Loucy (cell line): ENCODE data around the gene TTC7B.

Source experiments
- H2AFZ ChIP-seq: fragments of 200-600 bp; sonication (generic); 2 replicates; pipeline ENCODE4 v1.6.0; 2016; ENCODE audit warnings: antibody characterized with exemption, mild to moderate bottlenecking, low read length, moderate library complexity
- H3F3A ChIP-seq: fragments of 200-600 bp; 2 replicates; pipeline ENCODE4 v1.6.0; 2016; ENCODE audit warnings: antibody characterized with exemption, low read depth, mild to moderate bottlenecking
- H3K27me3 ChIP-seq: fragments of 200-600 bp; sonication (generic); 2 replicates; pipeline ENCODE4 v1.6.1; 2014; ENCODE audit warnings: low read length, mild to moderate bottlenecking; ENCODE audit not compliant: insufficient read depth, poor library complexity, severe bottlenecking
- H3K36me3 ChIP-seq: fragments of 200-600 bp; sonication (generic); 2 replicates; pipeline ENCODE4 v1.6.1; 2016; ENCODE audit warnings: low read length; ENCODE audit not compliant: insufficient read depth
- H3K4me1 ChIP-seq: fragments of 200-600 bp; sonication (generic); 2 replicates; pipeline ENCODE4 v1.5.1; 2014; ENCODE audit warnings: low read length, mild to moderate bottlenecking; ENCODE audit not compliant: insufficient read depth, poor library complexity, severe bottlenecking
- H3K4me2 ChIP-seq: fragments of 200-600 bp; sonication (generic); 2 replicates; pipeline ENCODE4 v1.6.0; 2014; ENCODE audit warnings: antibody characterized with exemption, low read length, low read depth, mild to moderate bottlenecking; ENCODE audit not compliant: poor library complexity, severe bottlenecking
- H3K4me3 ChIP-seq: fragments of 200-600 bp; sonication (generic); 2 replicates; pipeline ENCODE4 v1.5.1; 2014; ENCODE audit warnings: low read length, mild to moderate bottlenecking, mixed read lengths; ENCODE audit not compliant: poor library complexity, severe bottlenecking
- H3K79me2 ChIP-seq: fragments of 200-600 bp; sonication (generic); 2 replicates; pipeline ENCODE4 v1.6.1; 2014; ENCODE audit warnings: low read length; ENCODE audit not compliant: insufficient read depth
- H3K9ac ChIP-seq: fragments of 200-600 bp; sonication (generic); 2 replicates; pipeline ENCODE4 v1.6.0; 2014; ENCODE audit warnings: mild to moderate bottlenecking, low read depth, low read length, moderate library complexity; ENCODE audit not compliant: poor library complexity, severe bottlenecking
- H3K9me2 ChIP-seq: fragments of 200-600 bp; sonication (generic); replicated peaks from 2 replicates; pipeline ENCODE4 v1.6.1; 2016; ENCODE audit warnings: low read depth, low read length, mixed read lengths
- H3K9me3 ChIP-seq: fragments of 200-600 bp; sonication (generic); 2 replicates; pipeline ENCODE4 v1.6.1; 2014; ENCODE audit warnings: mild to moderate bottlenecking, antibody characterized with exemption, low read length, low read depth; ENCODE audit not compliant: insufficient read depth
- H4K20me1 ChIP-seq: fragments of 200-600 bp; sonication (generic); 2 replicates; pipeline ENCODE4 v1.6.0; 2014; ENCODE audit warnings: antibody characterized with exemption, low read length, mild to moderate bottlenecking; ENCODE audit not compliant: insufficient read depth, poor library complexity, severe bottlenecking
- CTCF ChIP-seq: fragments of 200-600 bp; sonication (generic); conservative IDR thresholded peaks from 2 replicates; pipeline ENCODE4 v1.5.1; 2014; ENCODE audit warnings: mild to moderate bottlenecking, antibody characterized with exemption, low read length
- EZH2phosphoT487 ChIP-seq: fragments of 200-600 bp; IDR thresholded peaks from 2 replicates; pipeline ENCODE4 v1.6.1; 2018; ENCODE audit warnings: antibody characterized with exemption, mild to moderate bottlenecking, moderate library complexity, borderline replicate concordance

Gene TTC7B

GRCh38 chr14:90836692-90837063, 20.4 kb upstream of the TTC7B start:
- TF ChIP-seq EZH2phosphoT487: no peak
- no peak for TF ChIP-seq CTCF
- no peaks in the 10 kb centered on the region for H3K9me2 ChIP-seq
- no peaks in the 10 kb centered on the region for H4K20me1 ChIP-seq
- peak overlapping the region; percentile 41 for H3K4me3 ChIP-seq
- H3K4me1 ChIP-seq: peaks cover 16% of the 10 kb centered on the region
- H3K27me3 ChIP-seq: no peaks in the 10 kb centered on the region
- no peaks in the 10 kb centered on the region for H3K9me3 ChIP-seq
- no peaks in the 10 kb centered on the region for H3K79me2 ChIP-seq
- peak overlapping the region; percentile 3 for H3K9ac ChIP-seq
- H2AFZ ChIP-seq: 0 out of 2 replicates have a peak overlapping the region, but pooled peaks have one; percentile 23
- H3F3A ChIP-seq: no peaks in the 10 kb centered on the region
- H3K36me3 ChIP-seq: no peaks in the 10 kb centered on the region
- peak overlapping the region; percentile 45 for H3K4me2 ChIP-seq

- TF ChIP-seq EZH2phosphoT487 (no peak), CTCF (no peak)
- H2AFZ ChIP-seq: no peak overlapping the region
- no peaks in the 10 kb centered on the region for H3F3A ChIP-seq
- H3K27me3 ChIP-seq: no peaks in the 10 kb centered on the region
- H3K36me3 ChIP-seq: no peaks in the 10 kb centered on the region
- H3K4me3 ChIP-seq: no peak overlapping the region
- no peaks in the 10 kb centered on the region for H4K20me1 ChIP-seq
- H3K4me1 ChIP-seq: peaks cover 34% of the 10 kb centered on the region
- no peaks in the 10 kb centered on the region for H3K79me2 ChIP-seq
- H3K9me2 ChIP-seq: no peaks in the 10 kb centered on the region
- H3K9me3 ChIP-seq: no peaks in the 10 kb centered on the region
- H3K4me2 ChIP-seq: no peak overlapping the region
- H3K9ac ChIP-seq: no peak overlapping the region
These were observed 15.6 kb upstream of the TTC7B start for GRCh38 chr14:90831821-90832220.

GRCh38 chr14:90830931-90831701, 14.9 kb upstream of the TTC7B start:
- peaks cover 27% of the 10 kb centered on the region for H3K4me1 ChIP-seq
- H4K20me1 ChIP-seq: no peaks in the 10 kb centered on the region
- no peak overlapping the region for H3K9ac ChIP-seq
- no peaks in the 10 kb centered on the region for H3K79me2 ChIP-seq
- H3K9me3 ChIP-seq: no peaks in the 10 kb centered on the region
- TF ChIP-seq EZH2phosphoT487 (no peak), CTCF (no peak)
- H3K36me3 ChIP-seq: no peaks in the 10 kb centered on the region
- no peaks in the 10 kb centered on the region for H3K9me2 ChIP-seq
- no peak overlapping the region for H3K4me2 ChIP-seq
- no peaks in the 10 kb centered on the region for H3F3A ChIP-seq
- H3K27me3 ChIP-seq: no peaks in the 10 kb centered on the region
- H3K4me3 ChIP-seq: no peak overlapping the region
- H2AFZ ChIP-seq: no peak overlapping the region
